ENCODE results near the gene CDC42BPA.

The CDC42BPA gene

DNA sequence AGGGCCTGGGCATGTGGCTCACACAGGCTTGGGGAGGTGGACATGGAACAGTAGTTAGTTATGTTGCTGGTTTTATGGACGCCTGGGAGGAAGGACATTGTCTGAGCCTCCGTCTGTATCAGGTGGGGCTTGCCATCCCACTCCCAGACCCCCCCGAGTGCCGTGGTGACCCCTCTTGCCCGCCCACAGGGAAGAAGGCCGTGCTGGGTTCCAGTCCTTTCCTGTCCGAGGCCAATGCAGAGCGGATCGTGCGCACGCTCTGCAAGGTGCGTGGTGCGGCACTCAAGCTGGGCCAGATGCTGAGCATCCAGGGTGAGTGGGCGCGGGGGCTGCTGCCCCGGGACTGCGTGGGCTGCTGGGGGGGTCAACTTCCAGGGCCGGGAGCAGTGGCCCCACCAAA is 336.5 kb downstream of the CDC42BPA start:
- DNase-seq (ENCODE audit: low read depth in 4 of 4, low spot score in 1 of 4), result no peak

DNA sequence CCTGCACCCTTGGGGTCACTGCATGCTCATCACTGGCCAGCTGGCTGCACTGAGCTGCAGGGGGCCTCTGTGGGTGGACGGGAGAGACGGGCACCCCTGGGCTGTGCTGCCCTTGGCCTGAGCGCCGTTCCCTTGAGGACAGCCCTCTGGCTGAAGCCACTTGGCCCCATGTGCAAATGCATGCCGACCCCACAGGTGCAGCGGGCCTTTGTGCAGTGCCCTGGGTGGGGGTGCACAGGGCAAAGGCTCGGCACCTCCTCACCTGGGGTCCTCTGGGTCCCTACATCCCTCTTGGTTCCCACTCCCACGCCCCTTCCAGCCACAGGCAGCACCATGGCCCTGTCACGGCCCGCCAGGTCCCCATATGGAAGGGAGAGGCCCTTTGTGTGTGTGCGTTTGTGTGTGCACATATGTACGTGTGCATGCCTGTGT is 336.9 kb downstream of the CDC42BPA start:
- no peak for DNase-seq (ENCODE audit: low read depth in 4 of 4, low spot score in 1 of 4)

DNA sequence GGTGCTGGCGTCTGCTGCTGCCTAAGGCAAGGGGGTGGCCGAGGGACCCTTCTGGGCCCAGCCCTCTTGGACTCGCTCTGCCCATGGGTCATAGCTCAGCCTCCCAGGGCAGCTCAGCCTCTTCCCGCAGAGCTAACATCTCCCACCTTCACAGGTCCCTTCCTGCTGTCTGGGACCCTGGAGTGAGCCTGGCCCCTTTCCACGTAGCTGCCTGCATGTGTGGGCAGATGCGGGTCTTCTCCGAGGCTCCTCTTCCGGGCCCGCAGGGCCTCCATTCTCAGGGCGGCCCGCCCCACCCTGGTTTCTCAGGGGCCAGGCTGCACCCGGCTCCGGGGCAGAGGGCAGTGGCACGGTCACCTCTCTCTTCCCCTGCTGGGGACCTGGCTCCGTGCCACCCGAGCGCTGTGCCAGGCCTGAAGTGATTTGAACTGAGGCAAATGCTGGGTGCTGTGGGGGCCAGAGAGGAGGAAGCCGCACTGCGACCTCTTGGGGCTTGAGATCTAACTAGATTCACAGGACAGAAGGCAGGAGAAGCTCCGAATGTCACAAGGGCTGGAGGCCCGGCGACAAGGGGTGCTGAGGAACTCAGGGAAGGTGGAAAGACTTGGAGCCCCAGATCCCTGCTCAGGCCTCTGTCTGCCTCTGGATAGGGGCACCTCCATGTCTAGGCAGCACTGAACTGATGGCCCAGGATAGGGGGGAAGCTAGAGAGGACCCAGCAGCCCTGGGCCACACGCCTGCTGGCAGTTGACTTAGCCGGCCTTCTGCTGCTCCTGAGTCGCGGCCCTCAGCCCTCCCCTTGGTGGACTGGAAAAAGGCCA is 337.5 kb downstream of the CDC42BPA start:
- no peak for DNase-seq (ENCODE audit: low read depth in 4 of 4, low spot score in 1 of 4)

DNA sequence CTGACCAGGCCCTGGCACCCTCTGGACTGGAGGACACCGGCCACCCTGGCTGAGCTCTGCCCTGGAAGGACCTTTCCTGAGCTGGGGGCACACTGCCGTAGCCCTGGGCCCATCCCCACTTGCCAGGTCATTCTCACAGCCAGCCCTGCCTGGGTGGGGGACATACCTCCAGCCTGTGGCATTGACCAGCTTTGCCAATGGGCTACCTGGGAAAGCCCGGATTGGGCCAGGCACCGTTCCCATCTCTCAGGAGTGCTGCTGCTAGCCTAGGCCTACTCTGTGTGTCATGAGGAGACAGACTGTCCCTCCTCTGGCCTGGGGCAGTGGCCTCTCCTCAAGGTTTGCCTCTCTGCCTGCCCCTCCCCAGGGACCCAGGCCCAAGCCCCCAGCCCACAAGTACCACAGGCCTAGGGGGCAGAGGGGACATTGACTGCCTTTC is 338.2 kb downstream of the CDC42BPA start:
- DNase-seq (ENCODE audit: low read depth in 4 of 4, low spot score in 1 of 4), result no peak

DNA sequence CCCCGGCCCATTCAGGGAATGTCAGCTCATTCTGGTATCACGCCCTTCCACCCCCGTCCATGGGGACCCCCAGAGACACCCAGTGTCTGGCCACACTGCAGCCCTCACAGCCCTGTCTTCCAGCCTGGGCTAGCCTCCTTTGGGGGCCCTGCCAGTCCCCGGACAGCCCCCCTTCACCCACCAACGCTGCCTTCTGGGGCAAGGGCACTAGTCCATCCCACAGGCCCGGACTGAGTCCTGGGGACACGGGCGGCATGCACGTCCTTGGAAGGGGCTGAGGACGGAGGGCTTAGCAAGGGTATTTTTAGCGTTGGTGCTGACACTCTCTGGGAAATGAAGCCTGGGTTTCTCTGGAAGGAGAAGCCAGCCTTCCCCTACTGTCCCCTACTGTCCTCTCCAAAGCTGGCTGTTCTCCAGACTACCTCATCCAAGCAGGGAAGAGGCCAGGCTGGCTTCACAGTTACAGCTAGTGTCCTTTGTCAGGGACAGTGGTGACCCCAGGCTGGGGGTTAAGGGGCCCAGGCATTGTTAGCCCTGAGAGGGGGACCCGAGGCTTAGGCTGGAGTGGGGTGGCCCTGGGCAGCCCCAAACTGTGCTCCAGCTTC is 338.7 kb downstream of the CDC42BPA start:
- DNase-seq (ENCODE audit: low read depth in 4 of 4, low spot score in 1 of 4), result no peak

DNA sequence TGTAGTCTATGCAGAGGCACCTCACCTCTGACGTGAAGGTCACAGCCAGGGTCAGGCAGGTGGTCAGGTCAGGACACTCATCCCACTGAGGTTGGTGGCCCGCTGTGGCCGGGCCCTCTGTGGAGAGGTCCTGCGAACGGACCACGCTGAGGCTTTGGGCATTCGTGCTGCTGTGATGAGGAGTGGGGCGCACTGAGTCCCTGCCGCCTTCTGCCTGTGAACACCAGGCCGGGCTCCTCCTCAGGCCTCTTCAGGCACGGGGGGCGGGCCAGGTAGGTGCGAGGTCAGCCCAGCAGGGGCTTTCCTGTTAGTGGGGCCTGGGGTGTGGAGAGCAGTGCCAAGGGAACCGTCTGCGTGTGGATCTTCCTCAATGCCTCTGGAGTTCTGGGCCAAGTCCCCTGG is 339.2 kb downstream of the CDC42BPA start:
- no peak for DNase-seq (ENCODE audit: low read depth in 4 of 4, low spot score in 1 of 4)

DNA sequence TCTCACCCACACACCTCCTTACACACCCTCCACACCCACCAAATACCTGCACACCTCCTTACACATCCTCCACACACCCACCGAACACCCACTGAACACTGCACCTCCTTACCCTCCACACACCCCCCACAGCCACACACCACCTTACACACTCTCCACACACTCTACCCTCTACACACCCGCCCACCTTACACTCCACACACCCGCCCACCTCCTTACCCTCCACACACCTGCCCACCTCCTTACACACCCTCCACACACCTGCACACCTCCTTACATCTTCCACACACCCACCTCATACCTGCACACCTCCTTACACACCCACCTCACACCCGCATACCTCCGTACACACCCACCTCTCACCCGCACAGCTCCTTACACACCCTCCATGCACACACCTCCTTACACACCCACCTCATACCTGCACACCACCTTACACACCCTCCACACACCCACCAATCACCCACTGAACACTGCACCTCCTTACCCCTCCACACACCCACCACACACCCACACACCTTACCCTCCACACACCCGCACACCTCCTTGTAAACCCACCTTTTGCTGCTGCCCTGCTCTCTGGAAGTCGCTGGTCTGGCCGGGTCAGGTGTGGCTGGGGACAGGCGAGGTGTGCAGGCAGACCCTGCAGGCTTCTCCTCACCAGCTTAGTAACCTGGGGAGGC is 339.7 kb downstream of the CDC42BPA start:
- DNase-seq (ENCODE audit: low read depth in 4 of 4, low spot score in 1 of 4), result no peak

DNA sequence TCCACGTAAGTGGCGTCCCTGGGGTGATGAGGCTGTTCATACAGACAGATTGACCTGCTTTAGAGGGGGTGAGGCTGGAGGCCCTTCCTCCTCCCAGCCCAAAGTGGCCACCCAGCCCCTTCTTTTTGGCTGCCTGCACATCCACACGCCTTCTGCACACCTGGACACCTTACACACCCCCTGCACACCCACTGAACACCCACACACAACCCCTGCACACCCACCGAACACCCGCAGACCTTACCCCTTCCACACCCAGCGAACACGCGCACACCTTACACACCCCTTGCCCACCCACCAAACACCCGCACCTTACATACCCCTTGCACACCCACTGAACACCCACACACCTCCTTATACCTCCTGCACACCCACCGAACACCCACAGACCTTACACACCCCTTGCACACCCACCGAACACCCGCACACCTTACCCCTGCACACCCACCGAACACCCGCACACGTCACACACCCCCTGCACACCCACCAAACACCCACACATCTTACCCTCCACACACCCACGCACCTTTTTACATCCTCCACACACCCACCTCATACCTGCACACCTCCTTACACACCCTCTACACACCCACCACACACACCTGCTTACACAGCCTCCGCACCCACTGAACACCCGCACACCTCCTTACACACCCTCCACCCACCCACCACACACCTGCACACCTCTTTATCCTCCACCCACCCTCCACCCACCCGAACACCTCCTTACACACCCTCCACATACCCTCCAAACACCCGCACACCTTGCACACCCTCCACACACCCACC is 340.5 kb downstream of the CDC42BPA start:
- DNase-seq (ENCODE audit: low read depth in 4 of 4, low spot score in 1 of 4), result no peak

DNA sequence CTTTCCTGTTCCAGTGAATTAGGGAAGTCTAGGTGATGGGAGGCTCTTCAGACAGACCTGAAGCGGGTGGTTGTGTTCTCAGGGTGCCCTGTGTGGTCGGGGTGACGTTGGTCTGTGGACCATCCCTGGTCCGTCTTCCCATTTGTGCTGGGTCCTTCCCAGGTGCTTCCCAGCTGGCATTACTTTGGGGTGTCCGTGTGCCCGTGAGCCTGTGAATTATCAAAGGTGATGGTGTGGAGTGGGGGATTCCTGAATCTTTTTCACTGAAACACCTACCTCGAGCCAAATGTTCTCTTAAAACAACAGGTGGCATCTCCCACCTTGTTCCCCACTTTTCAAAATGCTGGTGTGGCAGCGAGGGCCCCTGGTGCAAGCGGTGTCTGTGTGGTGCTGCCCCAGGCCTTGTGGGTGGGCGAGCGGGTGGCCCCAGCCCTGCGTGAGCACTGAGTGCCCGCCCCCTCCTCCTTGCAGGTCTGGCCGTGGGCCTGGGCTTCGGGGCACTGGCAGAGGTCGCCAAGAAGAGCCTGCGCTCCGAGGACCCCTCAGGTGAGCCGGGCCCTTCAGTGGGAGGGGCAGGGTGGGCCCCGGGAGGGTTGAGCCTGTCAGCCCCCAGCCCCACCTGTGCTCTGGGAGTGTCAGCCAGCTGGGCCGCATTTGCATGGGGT is 341.2 kb downstream of the CDC42BPA start:
- no peak for DNase-seq (ENCODE audit: low read depth in 4 of 4, low spot score in 1 of 4)

DNA sequence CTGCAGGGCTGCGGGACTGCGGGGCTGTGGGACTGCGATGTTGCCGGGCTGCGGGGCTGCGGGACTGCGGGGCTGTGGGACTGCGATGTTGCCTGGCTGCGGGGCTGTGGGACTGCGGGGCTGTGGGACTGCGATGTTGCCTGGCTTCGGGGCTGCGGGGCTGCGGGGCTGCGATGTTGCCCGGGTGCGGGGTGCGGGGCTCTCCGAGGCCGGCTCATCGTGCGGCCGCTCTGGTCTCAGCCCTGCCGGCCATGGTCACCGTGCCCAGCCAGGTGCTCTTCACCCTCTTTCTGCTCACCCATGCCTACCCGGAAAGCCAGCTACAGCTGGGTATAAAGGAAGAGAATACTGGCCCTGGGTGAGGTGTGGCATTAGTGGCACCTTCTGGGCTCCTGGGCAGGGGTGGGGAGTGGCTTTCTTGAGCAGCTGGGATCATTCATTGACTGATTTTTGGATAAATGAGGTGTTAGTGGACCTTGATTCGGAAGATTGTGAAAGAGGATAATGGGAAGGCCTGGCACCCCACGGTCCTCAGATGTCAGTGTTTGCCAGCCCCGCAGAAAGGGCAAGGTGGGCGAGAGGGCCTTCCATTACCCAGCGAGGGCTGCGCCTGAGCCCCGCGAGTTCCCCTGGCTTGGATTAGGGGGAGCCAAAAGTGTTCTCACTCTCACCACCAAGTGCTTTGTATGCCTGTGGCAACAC is 341.9 kb downstream of the CDC42BPA start:
- no peak for DNase-seq (ENCODE audit: low read depth in 4 of 4, low spot score in 1 of 4)

DNA sequence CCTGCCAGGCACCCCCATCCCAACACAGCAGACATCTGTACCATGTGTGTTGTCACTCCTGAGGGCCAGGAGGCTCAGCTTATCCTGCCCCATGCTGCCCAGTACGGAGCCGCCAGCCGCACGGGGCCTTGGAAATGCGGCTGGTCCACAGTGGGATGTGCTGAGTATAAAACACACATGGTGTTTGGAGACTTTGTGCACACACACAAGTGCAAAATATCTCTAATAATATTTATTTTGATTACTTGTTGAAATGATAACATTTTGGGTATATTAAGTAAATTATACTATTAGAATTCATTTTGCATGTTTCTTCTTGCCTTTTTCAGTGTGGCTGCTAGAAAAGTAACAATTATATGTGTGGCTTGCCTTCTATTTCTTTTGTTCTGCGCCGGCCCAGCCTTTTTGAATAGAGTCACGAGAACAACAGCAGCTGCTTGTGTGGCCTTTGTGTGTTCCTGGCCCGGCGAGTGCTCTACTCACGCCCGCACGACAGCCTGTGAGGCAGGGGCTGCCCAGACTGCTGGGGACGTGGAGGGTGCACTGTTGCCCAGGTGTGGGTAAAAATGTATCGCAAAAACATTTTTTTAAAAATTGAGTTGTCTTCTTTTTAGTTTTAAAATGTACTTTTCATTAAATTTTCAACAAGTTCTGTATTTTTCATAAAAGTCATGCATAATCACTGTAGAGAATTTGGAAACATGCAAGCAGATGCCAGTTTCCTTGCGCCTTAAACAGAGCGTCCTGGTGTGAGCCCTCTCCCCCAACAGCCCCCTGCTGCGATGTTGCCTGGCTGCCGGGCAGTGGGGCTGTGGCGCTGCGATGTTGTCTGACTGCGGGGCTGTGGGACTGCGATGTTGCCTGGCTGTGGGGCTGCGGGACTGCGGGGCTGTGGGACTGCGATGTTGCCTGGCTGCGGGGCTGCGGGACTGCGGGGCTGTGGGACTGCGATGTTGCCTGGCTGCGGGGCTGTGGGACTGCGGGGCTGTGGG is 342.7 kb downstream of the CDC42BPA start:
- DNase-seq (ENCODE audit: low read depth in 4 of 4, low spot score in 1 of 4), result no peak

DNA sequence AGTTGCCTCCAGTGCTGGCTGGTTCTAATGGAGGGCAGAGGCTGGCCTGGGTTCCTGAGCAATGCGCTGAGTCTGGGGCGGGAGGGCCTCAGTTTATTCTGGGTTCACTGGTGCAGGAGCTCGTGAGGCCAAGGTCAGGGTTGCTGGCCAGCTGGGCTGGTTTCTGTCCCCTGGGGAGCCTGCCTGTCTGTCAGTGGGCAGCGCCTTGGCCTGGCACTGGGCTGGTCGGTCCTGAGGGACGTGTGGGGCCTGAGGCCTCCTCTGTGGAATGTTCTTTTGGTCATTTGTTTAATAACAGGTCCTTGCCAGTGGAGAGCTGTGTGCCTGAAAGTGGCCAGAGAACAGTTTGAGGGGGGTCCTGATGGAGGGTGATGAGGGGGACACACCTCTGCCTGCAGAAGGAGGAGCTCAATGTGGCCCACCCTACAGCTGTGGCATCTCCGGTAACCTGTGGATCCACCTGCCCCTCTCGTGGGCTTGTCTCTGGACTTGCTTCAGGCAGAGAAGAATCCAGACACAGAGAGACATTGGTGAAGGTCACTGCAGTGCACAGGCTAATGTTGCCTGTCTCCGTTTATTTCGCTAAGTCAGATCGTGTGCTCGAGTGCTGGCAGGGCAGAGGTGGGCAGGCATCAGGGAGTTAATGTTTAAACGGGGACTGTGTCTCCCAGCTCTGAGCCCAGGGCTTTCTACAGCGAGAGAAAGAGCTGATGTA is 343.6 kb downstream of the CDC42BPA start:
- DNase-seq (ENCODE audit: low read depth in 4 of 4, low spot score in 1 of 4), result no peak

DNA sequence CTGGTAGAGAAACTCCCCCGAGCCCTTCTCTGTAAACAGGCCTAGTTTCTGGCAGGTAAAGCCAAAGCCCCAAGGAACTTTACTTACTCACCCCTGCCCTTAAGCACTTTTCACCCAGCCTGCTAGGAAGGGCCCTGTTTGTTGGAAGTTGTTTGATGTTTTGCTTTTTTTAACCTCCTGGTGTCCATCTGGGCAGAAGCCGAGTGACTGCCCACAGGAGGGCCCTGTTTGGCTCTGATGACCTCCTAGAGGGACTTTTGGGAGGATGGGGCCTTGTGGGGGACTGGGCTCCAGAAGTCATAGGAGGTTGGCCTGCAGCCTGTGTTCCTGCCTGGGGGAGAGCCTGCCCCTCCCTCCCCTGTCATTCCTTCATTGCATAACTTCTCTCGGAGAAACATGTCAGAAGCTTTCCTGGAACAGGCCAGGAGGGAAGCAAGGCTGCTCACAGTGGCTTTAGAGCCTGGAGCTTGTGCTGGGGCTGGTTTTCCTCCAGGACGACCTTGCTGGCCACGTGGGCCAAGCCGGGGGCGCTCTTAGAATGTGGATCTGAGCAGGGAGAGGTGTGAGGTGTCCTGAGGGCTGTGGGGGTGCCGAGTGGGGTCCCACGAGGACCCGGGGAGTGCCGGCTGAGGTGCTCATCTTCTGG is 344.3 kb downstream of the CDC42BPA start:
- no peak for DNase-seq (ENCODE audit: low read depth in 4 of 4, low spot score in 1 of 4)

DNA sequence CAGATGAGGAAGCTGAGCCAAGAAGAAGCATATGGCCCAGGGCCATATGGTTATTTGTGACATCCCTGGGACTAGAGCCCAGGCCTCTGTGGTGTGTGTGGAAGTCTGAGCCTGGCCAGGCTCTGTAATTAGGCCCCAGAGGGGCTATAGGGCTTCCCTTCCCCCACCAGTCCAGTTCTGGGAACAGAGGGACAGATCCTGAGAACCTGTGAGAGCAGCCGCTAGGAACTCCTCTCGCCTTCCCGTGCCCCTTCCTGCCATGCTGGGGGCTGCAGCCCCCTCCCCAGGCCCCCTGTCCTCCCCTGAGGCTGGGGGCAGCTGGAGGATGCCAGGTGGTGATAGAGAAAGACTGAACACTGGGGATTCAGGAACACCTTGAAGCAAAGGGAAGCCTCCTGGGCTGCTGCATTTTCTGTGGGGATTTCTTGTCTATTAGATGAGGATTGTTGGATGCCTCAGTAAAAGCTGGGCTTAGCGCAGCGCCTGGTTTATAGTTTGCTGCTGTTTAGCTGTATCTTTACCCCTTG is 344.9 kb downstream of the CDC42BPA start:
- no peak for DNase-seq (ENCODE audit: low read depth in 4 of 4, low spot score in 1 of 4)

DNA sequence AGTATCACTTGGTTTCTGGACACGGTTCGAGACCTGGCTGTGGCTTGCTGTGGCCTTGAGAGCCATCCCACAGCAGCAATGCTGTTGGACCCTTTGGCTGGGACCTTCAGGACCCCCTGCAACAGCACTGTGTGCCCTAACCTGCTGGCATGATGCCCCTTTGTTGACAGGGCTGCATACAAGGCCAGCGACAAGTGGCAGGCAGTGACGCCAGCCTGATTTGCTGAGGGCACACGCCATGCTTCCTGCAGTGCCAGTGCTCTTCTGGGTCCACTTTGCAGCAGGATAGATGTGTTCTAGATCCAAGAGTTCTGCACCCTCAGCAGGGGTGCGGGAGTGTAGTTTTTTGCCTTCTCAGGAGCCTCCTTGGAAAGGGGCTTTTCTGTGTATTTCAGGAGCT is 345.4 kb downstream of the CDC42BPA start:
- DNase-seq (ENCODE audit: low read depth in 4 of 4, low spot score in 1 of 4), result no peak

DNA sequence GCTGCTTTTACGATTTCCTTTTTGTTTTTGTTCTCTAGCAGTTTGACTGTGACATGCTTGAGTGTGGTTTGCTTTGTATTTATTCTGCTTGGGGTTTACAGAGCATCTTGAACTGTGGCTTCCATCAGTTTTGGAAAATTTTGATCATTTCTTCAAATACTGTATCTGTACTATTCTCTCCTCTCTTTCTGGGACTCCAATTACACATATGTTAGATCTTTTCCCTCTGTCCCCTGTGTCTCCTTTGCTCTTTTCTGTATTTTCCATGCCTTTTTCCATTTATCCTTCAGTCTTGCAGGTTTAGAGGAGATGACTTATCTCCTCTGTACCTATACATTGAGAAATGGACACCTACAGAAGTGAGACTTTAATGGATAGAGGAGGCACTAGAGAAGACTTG is 346.5 kb downstream of the CDC42BPA start:
- DNase-seq (ENCODE audit: low read depth in 4 of 4, low spot score in 1 of 4), result no peak

DNA sequence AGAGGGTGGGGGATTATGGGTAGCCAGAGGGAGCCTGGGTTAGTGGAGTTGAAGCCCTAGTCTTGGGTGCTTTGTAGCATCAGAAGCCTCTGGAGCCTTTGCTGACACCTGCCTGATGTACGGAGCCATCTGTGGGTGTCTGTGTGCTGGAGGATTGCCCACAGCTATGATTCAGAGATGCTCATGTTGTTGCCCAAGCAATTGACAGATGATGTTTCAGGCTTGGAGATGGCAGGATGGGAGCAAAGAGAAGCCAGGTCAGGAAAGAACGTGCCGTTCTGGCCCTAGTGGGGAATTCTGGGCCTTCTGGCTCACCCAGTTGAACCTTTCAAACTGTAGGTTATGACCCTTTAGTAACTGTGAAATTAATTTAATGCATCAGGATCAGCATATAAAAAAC is 350.6 kb downstream of the CDC42BPA start:
- no peak for DNase-seq (ENCODE audit: low read depth in 4 of 4, low spot score in 1 of 4)

DNA sequence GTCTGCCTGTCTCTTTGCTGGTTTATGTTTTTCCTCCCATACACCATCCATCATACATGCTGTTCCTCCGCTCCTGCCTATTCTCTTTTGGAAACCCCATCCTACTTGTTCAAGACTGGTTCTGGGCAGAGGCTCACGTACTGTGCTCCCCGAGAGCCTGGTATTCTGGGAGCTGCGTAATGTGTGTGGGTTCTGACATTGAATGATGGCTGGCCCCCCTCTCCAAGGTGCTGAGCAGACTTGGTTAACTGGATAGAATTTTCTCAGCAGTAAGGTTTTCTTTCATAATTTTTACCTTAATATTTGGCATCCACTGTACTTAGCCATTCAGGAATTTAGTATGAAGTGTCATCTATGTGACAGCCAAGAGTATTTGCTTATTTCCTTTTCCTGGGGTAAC is 351.6 kb downstream of the CDC42BPA start:
- no peak for DNase-seq (ENCODE audit: low read depth in 4 of 4, low spot score in 1 of 4)
